Endothelial cell of umbilical vein (primary cell): Measurements from ENCODE around the gene MTFP1. TPM values are rescaled to one million over a fixed set of nuclear protein-coding genes. Genes with fewer than 3 reads are reported as not detected.

Experiments
- BruUV-seq: library from RNA; stranded (reverse); fragments of 400-500 nt; replicated peaks from 2 replicates; lab custom pipeline; 2021; lab: Mats Ljungman, UMichigan
- CTCF ChIA-PET: fragments of 300-600, 350-600 bp; sonication (Branson Sonifier 250); formaldehyde crosslinking; loops from one replicate; lab custom pipeline; 2021; ENCODE audit warnings: antibody characterized with exemption, inconsistent platforms; lab: Charles Lee
- POLR2A ChIA-PET: fragments of 300-600, 350-600 bp; sonication (Branson Sonifier 250); formaldehyde crosslinking; loops from one replicate; lab custom pipeline; 2021; ENCODE audit warnings: antibody characterized with exemption, inconsistent platforms; lab: Charles Lee
- DNase-seq: peaks from one replicate; pipeline ENCODE4 v3.0.0-alpha.2; 2011; ENCODE audit warnings: low read depth, low spot score
- FAIRE-seq: peaks from 2 replicates; lab custom pipeline; 2011; peaks lifted over from hg19 to GRCh38; lab: Jason Lieb, UNC
- H2AFZ ChIP-seq: 2 replicates; pipeline ENCODE4 v1.6.0; 2012; ENCODE audit warnings: low read depth, low read length, control low read depth, inconsistent platforms
- H3K27ac ChIP-seq: 2 replicates; pipeline ENCODE4 v1.5.1; 2011; ENCODE audit warnings: low read depth, mild to moderate bottlenecking, control low read depth, low read length, moderate library complexity; ENCODE audit not compliant: insufficient read depth
- H3K27me3 ChIP-seq, 2 experiments: 2 replicates each; pipeline versions ENCODE4 v1.6.0 to v1.6.1; 2011; ENCODE audit warnings: low read length in 2 of 2, mixed read lengths in 1 of 2; ENCODE audit not compliant: control insufficient read depth in 2 of 2, insufficient read depth in 2 of 2
- H3K36me3 ChIP-seq, 2 experiments: 2 replicates in 1 of 2; 3 replicates in 1 of 2; pipeline ENCODE4 v1.5.1; 2011; ENCODE audit warnings: low read length in 2 of 2, mild to moderate bottlenecking in 1 of 2, moderate library complexity in 1 of 2; ENCODE audit not compliant: control insufficient read depth in 2 of 2, insufficient read depth in 2 of 2; ENCODE audit errors: extremely low read depth in 1 of 2
- H3K4me1 ChIP-seq: 3 replicates; pipeline ENCODE4 v1.5.1; 2011; ENCODE audit warnings: mild to moderate bottlenecking, low read length; ENCODE audit not compliant: control insufficient read depth, insufficient read depth; ENCODE audit errors: extremely low read depth
- H3K4me2 ChIP-seq: 2 replicates; pipeline ENCODE4 v1.6.1; 2011; ENCODE audit warnings: low read length, control low read depth, mixed read lengths; ENCODE audit not compliant: insufficient read depth
- H3K4me3 ChIP-seq, 3 experiments: fragments of 200-600 bp in 1 of 3; sonication (generic), shearing (Covaris generic) in 1 of 3; replicated peaks in 1 of 3; 2 replicates each; pipeline ENCODE4 v1.5.1; 2011 to 2016; ENCODE audit warnings: control low read depth in 3 of 3, low read length in 3 of 3, mild to moderate bottlenecking in 2 of 3, inconsistent platforms in 1 of 3, low read depth in 1 of 3, moderate library complexity in 1 of 3; ENCODE audit not compliant: insufficient read depth in 1 of 3
- H3K79me2 ChIP-seq: 2 replicates; pipeline ENCODE4 v1.6.0; 2012; ENCODE audit warnings: low read length, inconsistent platforms; ENCODE audit not compliant: control insufficient read depth, insufficient read depth
- H3K9ac ChIP-seq: replicated peaks from 2 replicates; pipeline ENCODE3; 2011; ENCODE audit warnings: low read length, control low read depth; ENCODE audit not compliant: insufficient read depth; ENCODE audit errors: extremely low read depth
- H3K9me1 ChIP-seq: replicated peaks from 3 replicates; pipeline ENCODE4 v1.6.0; 2011; ENCODE audit warnings: mild to moderate bottlenecking, low read length; ENCODE audit not compliant: control insufficient read depth, insufficient read depth; ENCODE audit errors: extremely low read depth
- H3K9me3 ChIP-seq: replicated peaks from 2 replicates; pipeline ENCODE4 v1.5.1; 2012; ENCODE audit warnings: low read length, inconsistent platforms; ENCODE audit not compliant: control insufficient read depth, insufficient read depth
- H4K20me1 ChIP-seq: replicated peaks from 2 replicates; pipeline ENCODE3; 2011; ENCODE audit warnings: mild to moderate bottlenecking, low read length; ENCODE audit not compliant: control insufficient read depth, insufficient read depth; ENCODE audit errors: extremely low read depth
- EZH2 ChIP-seq: IDR thresholded peaks from 2 replicates; pipeline ENCODE4 v1.6.1; 2012; ENCODE audit warnings: borderline replicate concordance, low read depth, mild to moderate bottlenecking, moderate library complexity, low read length, inconsistent platforms; ENCODE audit not compliant: severe bottlenecking
- FOS ChIP-seq: IDR thresholded peaks from 2 replicates; pipeline ENCODE4 v1.6.1; 2011; ENCODE audit warnings: mild to moderate bottlenecking, low read length, moderate library complexity, borderline replicate concordance; ENCODE audit not compliant: insufficient read depth
- GATA2 ChIP-seq: IDR thresholded peaks from 2 replicates; pipeline ENCODE4 v1.7.0; 2011; ENCODE audit warnings: low read depth, mild to moderate bottlenecking, moderate library complexity, mixed read lengths, low read length; ENCODE audit not compliant: insufficient read length, insufficient read depth
- JUN ChIP-seq: IDR thresholded peaks from 2 replicates; pipeline ENCODE4 v1.6.1; 2011; ENCODE audit warnings: borderline replicate concordance, low read depth; ENCODE audit not compliant: insufficient read length, insufficient read depth
- MYC ChIP-seq: IDR thresholded peaks from one replicate; pipeline ENCODE4 v1.6.1; 2011; ENCODE audit warnings: mild to moderate bottlenecking, low read depth, low read length
- POLR2A ChIP-seq: IDR thresholded peaks from 2 replicates; pipeline ENCODE4 v1.6.1; 2012; ENCODE audit warnings: low read depth, mild to moderate bottlenecking, control low read depth, low read length
- POLR2AphosphoS5 ChIP-seq: IDR thresholded peaks from 2 replicates; pipeline ENCODE4 v1.6.1; 2012; ENCODE audit warnings: low read depth, mild to moderate bottlenecking, control low read depth, low read length, moderate library complexity; ENCODE audit not compliant: insufficient read depth
- dilution Hi-C: fragments of 300-500 bp; cut with MboI; formaldehyde crosslinking; loops from one replicate; pipeline ENCODE4 v1.15.0; 2019; ENCODE audit warnings: low sequenced_read_pairs; ENCODE audit not compliant: extremely low pct_ligation_motif_present
- intact Hi-C: fragments of 100-400 bp; cut with micrococcal nuclease; formaldehyde crosslinking; loops from one replicate; pipeline ENCODE4 v1.10.0; 2022
- polyA plus RNA-seq, 4 experiments: library from polyadenylated mRNA; depleted of rRNA in 3 of 4; stranded (reverse) in 3 of 4; unstranded in 1 of 4; fragments of >200 nt; gene quantifications; 2 replicates each; pipeline versions ENCODE4 v1.2.1 to v1.2.3, GENCODE V29; 2011 to 2012; ENCODE audit warnings: missing spikeins in 1 of 4
- total RNA-seq: library from RNA; stranded (reverse); gene quantifications from 2 replicates; pipeline ENCODE4 v1.2.3, GENCODE V29; 2021
- TF ChIP-seq, protein P1 (sequence below): IDR thresholded peaks from 2 replicates; pipeline ENCODE4 v1.6.1; 2011; ENCODE audit not compliant: insufficient read depth, insufficient read length
- TF ChIP-seq, protein P2 (sequence below), 2 donors: IDR thresholded peaks; 1 replicate in 1 of 2; 2 replicates in 1 of 2; pipeline ENCODE4 v1.5.1; 2011; ENCODE audit warnings: low read length in 2 of 2, mild to moderate bottlenecking in 2 of 2, moderate library complexity in 2 of 2, control low read depth in 1 of 2, inconsistent platforms in 1 of 2, low read depth in 1 of 2; ENCODE audit not compliant: insufficient read depth in 1 of 2; ENCODE audit errors: extremely low read depth in 1 of 2

MTFP1 gene
- total and polyA plus RNA-seq, 2 donors (not counting 3 experiments of a cell fraction or from before 2014, with no cell fraction given), result 30.3 to 41.9 TPM

GRCh38 chr22:30416403-30416802 is 9.2 kb upstream of the MTFP1 start:
- no peaks in the 10 kb centered on the region for H4K20me1 ChIP-seq
- H3K9ac ChIP-seq, result no peak overlapping the region
- ChIA-PET CTCF (no interaction called here), POLR2A (no interaction called here)
- no peak overlapping the region for H3K27ac ChIP-seq
- FAIRE-seq (no peak), DNase-seq (no peak)
- H3K9me3 ChIP-seq, result no peaks in the 10 kb centered on the region
- no peaks in the 10 kb centered on the region for H3K9me1 ChIP-seq
- H2AFZ ChIP-seq, result no peak overlapping the region
- intact Hi-C loops, result no loop called here
- no peaks in the 10 kb centered on the region for H3K79me2 ChIP-seq
- no peak overlapping the region for H3K4me3 ChIP-seq
- BruUV-seq, result no TSS peak
- H3K4me2 ChIP-seq, result no peak overlapping the region
- dilution Hi-C loops, result no loop called here
- peaks cover 19% of the 10 kb centered on the region for H3K4me1 ChIP-seq
- TF ChIP-seq JUN, result no peak
- TF ChIP-seq, protein P1, sequence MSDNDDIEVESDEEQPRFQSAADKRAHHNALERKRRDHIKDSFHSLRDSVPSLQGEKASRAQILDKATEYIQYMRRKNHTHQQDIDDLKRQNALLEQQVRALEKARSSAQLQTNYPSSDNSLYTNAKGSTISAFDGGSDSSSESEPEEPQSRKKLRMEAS, result no peak
- TF ChIP-seq MYC, result no peak
- TF ChIP-seq EZH2, result no peak
- no peak for TF ChIP-seq POLR2AphosphoS5
- TF ChIP-seq FOS, result no peak
- TF ChIP-seq, protein P2, sequence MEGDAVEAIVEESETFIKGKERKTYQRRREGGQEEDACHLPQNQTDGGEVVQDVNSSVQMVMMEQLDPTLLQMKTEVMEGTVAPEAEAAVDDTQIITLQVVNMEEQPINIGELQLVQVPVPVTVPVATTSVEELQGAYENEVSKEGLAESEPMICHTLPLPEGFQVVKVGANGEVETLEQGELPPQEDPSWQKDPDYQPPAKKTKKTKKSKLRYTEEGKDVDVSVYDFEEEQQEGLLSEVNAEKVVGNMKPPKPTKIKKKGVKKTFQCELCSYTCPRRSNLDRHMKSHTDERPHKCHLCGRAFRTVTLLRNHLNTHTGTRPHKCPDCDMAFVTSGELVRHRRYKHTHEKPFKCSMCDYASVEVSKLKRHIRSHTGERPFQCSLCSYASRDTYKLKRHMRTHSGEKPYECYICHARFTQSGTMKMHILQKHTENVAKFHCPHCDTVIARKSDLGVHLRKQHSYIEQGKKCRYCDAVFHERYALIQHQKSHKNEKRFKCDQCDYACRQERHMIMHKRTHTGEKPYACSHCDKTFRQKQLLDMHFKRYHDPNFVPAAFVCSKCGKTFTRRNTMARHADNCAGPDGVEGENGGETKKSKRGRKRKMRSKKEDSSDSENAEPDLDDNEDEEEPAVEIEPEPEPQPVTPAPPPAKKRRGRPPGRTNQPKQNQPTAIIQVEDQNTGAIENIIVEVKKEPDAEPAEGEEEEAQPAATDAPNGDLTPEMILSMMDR (IDR thresholded peaks at IDR 0.05; ENCODE audit: extremely low read depth in 1 of 2, insufficient read depth in 1 of 2, low read depth in 1 of 2, low read length in 2 of 2), result no peak
- no peak for TF ChIP-seq GATA2
- TF ChIP-seq POLR2A, result no peak
- H3K36me3 ChIP-seq, result peaks cover 13 to 40% of the 10 kb centered on the region in 2 experiments
- H3K27me3 ChIP-seq, result no peaks in the 10 kb centered on the region
